ENCODE results near the gene ZNF638.

DNA sequence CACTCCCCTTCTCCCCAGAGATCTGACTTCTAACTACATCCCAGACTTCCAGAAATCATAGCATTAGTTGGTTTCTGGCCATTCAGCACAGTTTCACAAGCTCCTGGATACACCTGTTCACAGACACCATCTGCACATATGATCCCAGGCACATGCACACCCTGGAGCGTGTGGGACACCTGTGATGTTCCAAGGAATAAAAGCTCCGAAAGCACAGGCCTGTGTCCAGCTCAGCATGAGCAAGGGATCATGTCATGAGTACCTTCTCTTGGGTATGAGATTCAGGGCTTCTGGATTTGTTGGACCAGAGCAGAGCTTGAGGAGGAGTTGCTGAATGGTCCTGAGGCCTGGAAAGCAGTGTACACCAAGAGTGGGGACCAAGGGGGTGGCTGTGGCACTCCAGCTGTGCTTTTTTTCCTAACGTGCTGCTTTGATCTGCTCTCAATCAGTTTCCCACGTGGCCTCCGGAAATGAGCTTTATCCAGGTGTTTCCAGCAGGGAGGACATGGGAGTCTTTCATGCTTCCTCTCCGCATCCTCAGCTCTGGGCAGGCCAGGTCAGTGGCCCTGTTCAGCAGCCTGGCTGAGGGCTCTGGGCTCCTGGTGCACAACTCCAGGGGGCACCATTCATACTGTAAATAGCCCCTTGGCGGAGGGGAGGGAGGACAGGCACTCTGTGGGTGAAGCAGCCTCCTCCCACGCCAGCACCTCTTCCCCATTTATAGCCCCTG is 123.6 kb downstream of the ZNF638 start:
- TF ChIP-seq POLR2AphosphoS5 (IDR thresholded peaks at IDR 0.05; ENCODE audit: low read depth, low read length) (no peak), NRF1 (IDR thresholded peaks at IDR 0.05; ENCODE audit: low read depth, low read length) (no peak)
